ENCODE results near the gene C19orf33. TPM values are rescaled to one million over a fixed set of nuclear protein-coding genes. Genes with fewer than 3 reads are reported as not detected.

C19orf33 gene
- total RNA-seq, 2 donors from 2014 or later, result 2.9 to 13.2 TPM

DNA sequence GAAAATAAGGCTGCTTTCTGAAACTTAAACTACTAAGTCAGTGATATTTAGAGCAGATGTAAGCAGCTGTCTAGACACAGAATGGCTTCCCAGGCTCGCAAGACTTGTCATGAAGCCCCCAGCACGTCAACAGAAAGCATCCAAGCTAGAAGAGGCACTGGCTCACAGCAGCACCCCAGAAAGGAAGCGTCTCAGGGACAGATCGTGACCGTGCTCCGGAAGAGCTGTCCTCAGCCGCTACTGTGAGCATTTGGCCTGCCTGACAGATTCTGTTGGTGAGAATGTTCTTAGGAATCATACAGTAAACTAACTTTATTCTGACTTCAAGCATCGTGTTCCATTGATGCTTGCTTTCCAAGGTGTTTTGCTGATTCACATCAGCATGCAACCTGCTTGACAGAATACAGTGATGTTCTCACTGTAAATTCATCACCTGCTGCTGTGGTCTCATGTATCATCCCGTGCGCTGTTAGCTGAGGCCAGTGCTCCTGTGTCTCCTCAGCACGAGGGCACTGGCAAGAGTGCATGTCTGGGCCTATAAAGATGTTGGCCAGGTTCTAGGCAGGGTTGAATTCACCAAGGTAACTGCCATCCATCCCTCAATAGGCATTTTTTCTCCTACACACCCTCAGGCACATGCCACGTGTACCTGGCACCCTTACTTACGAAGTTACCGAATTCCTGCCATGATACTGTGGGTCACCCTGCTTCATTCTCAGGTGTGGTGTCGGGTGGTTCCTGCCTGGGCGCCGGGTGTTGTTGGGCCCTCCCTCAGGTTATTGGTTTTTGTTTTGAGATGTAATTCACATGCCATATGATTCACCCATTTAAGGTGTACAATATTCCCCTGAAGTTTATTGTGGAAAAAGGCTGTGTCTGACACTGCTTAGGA, 23.8 kb upstream of the C19orf33 start:
- no peaks in the 10 kb centered on the region for H3K27me3 Mint-ChIP-seq (ENCODE audit: insufficient read depth)
- TF ChIP-seq, protein P1, sequence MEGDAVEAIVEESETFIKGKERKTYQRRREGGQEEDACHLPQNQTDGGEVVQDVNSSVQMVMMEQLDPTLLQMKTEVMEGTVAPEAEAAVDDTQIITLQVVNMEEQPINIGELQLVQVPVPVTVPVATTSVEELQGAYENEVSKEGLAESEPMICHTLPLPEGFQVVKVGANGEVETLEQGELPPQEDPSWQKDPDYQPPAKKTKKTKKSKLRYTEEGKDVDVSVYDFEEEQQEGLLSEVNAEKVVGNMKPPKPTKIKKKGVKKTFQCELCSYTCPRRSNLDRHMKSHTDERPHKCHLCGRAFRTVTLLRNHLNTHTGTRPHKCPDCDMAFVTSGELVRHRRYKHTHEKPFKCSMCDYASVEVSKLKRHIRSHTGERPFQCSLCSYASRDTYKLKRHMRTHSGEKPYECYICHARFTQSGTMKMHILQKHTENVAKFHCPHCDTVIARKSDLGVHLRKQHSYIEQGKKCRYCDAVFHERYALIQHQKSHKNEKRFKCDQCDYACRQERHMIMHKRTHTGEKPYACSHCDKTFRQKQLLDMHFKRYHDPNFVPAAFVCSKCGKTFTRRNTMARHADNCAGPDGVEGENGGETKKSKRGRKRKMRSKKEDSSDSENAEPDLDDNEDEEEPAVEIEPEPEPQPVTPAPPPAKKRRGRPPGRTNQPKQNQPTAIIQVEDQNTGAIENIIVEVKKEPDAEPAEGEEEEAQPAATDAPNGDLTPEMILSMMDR (conservative IDR thresholded peaks at IDR 0.05), result no peak
- no peaks in the 10 kb centered on the region for H3K27me3 ChIP-seq (ENCODE audit: control insufficient read depth, insufficient read depth, low read length, poor library complexity, severe bottlenecking)
- peaks cover 54% of the 10 kb centered on the region for H3K36me3 ChIP-seq (ENCODE audit: control insufficient read depth, insufficient read depth, low read length)
- no peaks in the 10 kb centered on the region for H3K9me3 ChIP-seq (ENCODE audit: control insufficient read depth, low read length)
- H3K4me3 Mint-ChIP-seq, result no peak overlapping the region
- no peak overlapping the region for H3K9ac ChIP-seq (ENCODE audit: extremely low read depth, low read length, poor library complexity, severe bottlenecking)
- peaks cover 40% of the 10 kb centered on the region for H3K36me3 Mint-ChIP-seq (ENCODE audit: low read depth)
- peak overlapping the region; percentile 60 for H3K27ac Mint-ChIP-seq
- H3K4me3 ChIP-seq (ENCODE audit: low read length), result no peak overlapping the region
- H3K27ac ChIP-seq (ENCODE audit: low read depth, low read length), result no peak overlapping the region
- peaks cover 21% of the 10 kb centered on the region for H3K4me1 Mint-ChIP-seq
- WGBS, 2 experiments (ENCODE audit: insufficient coverage in 1 of 2, insufficient read length in 1 of 2), result 90 to 93% methylated on average over 13 to 17 of the region's 17 CpGs
- DNase-seq, result no peak
- no peaks in the 10 kb centered on the region for H3K4me1 ChIP-seq (ENCODE audit: control insufficient read depth, insufficient read depth, low read length)
- no peaks in the 10 kb centered on the region for H3K9me3 Mint-ChIP-seq

DNA sequence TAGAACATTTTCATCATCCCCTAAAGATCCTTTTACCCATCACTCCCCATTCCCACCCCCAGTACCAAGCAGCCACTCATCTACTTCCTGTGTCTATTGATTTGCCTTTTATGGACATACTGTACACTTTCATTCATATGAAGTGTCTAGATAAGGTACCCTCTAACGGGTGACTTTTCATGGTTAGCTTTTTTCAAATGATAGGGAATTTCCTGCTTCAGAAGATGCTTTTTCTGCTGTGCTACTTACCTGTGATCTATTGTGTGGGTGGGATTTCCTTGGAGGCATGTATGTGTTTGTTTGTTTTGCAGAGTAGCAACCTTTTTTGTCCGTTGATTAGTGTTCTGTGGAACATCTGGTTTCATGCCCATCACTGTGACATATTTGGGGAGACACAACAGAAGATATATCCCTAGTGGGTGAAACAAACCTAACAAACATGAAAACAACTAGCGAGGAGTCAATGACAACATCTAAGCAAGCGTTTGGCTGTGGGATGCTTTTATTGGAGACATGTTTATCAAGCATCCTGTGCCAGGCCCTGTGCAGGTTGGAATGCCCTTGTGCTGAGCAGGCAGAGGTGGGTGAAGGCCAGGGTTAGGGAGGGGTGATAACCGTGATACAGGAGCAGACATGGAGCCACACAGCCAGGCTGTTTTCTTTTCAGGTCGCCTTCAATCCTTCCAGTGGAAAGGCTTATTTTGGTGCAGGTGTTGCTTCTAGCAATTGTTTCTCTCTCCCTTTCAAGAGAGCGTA, 22.1 kb upstream of the C19orf33 start:
- TF ChIP-seq, protein P1 (conservative IDR thresholded peaks at IDR 0.05), result no peak
- no peak overlapping the region for H3K27ac ChIP-seq (ENCODE audit: low read depth, low read length)
- peak overlapping the region; percentile 76 for H3K27ac Mint-ChIP-seq

DNA sequence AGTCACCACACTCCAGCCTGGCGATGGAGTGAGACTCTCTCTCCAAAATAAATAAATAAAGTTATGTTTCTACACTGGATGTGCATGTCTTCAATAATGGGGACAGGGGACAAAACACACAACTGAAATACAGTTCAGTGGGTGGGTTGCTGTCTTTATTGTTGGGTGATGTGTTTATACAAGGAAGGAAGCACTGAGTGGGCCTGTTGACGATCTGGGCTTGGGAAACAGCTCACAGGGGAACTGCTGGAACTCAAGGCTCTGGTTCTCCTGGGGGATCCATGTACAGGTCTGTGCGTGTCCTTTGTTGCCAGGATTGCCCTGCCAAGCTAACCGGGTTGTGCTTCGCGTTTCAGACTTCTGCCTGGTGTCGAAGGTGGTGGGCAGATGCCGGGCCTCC, 20.8 kb upstream of the C19orf33 start:
- H3K4me3 ChIP-seq (ENCODE audit: low read length), result no peak overlapping the region
- H3K4me1 ChIP-seq (ENCODE audit: control insufficient read depth, insufficient read depth, low read length), result no peaks in the 10 kb centered on the region
- WGBS, 2 experiments (ENCODE audit: insufficient coverage in 1 of 2, insufficient read length in 1 of 2), result 96 to 100% methylated on average over 3 to 8 of the region's 8 CpGs
- no peak overlapping the region for H3K27ac ChIP-seq (ENCODE audit: low read depth, low read length)
- H3K36me3 ChIP-seq (ENCODE audit: control insufficient read depth, insufficient read depth, low read length), result peaks cover 65% of the 10 kb centered on the region
- H3K27me3 ChIP-seq (ENCODE audit: control insufficient read depth, insufficient read depth, low read length, poor library complexity, severe bottlenecking), result no peaks in the 10 kb centered on the region
- Mint-ChIP-seq H3K27ac (peak overlapping the region; percentile 76), H3K36me3 (ENCODE audit: low read depth) (peaks cover 56% of the 10 kb centered on the region), H3K4me3 (no peak overlapping the region), H3K4me1 (peaks cover 11% of the 10 kb centered on the region), H3K27me3 (ENCODE audit: insufficient read depth) (no peaks in the 10 kb centered on the region), H3K9me3 (no peaks in the 10 kb centered on the region)
- no peaks in the 10 kb centered on the region for H3K9me3 ChIP-seq (ENCODE audit: control insufficient read depth, low read length)
- TF ChIP-seq, protein P1 (conservative IDR thresholded peaks at IDR 0.05), result no peak
- no peak overlapping the region for H3K9ac ChIP-seq (ENCODE audit: extremely low read depth, low read length, poor library complexity, severe bottlenecking)
- no peak for DNase-seq

More for the DNA sequence above, 22.1 kb upstream of the C19orf33 start:
- DNase-seq, result no peak
- peaks cover 49% of the 10 kb centered on the region for H3K36me3 Mint-ChIP-seq (ENCODE audit: low read depth)
- H3K9ac ChIP-seq (ENCODE audit: extremely low read depth, low read length, poor library complexity, severe bottlenecking), result no peak overlapping the region
- no peak overlapping the region for H3K4me3 Mint-ChIP-seq
- no peaks in the 10 kb centered on the region for H3K9me3 ChIP-seq (ENCODE audit: control insufficient read depth, low read length)
- H3K4me1 Mint-ChIP-seq, result peaks cover 21% of the 10 kb centered on the region
- no peak overlapping the region for H3K4me3 ChIP-seq (ENCODE audit: low read length)
- no peaks in the 10 kb centered on the region for H3K27me3 ChIP-seq (ENCODE audit: control insufficient read depth, insufficient read depth, low read length, poor library complexity, severe bottlenecking)
- WGBS, 2 experiments (ENCODE audit: insufficient coverage in 1 of 2, insufficient read length in 1 of 2), result 73 to 87% methylated on average over 2 to 7 of the region's 7 CpGs
- no peaks in the 10 kb centered on the region for H3K4me1 ChIP-seq (ENCODE audit: control insufficient read depth, insufficient read depth, low read length)
- H3K27me3 Mint-ChIP-seq (ENCODE audit: insufficient read depth), result no peaks in the 10 kb centered on the region
- no peaks in the 10 kb centered on the region for H3K9me3 Mint-ChIP-seq
- H3K36me3 ChIP-seq (ENCODE audit: control insufficient read depth, insufficient read depth, low read length), result peaks cover 58% of the 10 kb centered on the region
